Endothelial cell of hepatic sinusoid (primary cell): Measurements from ENCODE around the gene ATAD3A.

Experiments
- in situ Hi-C: cut with HindIII; loops from 2 replicates; pipeline ENCODE4 v1.10.0; 2017; ENCODE audit warnings: low sequenced_read_pairs

Gene ATAD3A

DNA sequence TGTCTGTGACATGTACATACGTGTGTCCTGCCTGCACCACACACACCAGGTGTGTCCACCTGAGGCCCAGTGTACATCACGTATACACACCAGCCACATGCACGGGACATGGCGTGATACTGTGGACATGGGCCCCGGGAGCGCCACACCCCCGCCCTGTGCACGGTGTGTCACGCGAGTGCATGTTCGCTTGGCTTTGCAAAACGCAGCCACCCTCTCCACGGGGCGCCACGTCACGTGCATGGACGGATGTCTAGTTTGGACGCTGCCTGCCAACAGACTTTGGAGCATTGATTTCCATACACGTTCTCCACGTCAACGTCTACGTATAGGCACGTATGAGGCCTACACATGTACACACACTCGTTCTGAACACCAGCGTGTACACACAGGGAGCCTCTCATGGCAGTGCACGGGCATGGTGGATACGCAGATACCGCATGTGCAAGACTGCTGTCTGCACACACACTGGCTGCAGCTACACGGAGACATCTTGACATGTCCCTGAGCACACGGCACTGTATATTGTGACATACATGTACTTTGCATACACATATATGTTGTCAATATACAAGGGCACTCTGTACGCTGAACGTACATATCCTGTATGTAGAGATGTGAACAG, 25.8 kb downstream of the ATAD3A start:
- in situ Hi-C loops: no loop called here

DNA sequence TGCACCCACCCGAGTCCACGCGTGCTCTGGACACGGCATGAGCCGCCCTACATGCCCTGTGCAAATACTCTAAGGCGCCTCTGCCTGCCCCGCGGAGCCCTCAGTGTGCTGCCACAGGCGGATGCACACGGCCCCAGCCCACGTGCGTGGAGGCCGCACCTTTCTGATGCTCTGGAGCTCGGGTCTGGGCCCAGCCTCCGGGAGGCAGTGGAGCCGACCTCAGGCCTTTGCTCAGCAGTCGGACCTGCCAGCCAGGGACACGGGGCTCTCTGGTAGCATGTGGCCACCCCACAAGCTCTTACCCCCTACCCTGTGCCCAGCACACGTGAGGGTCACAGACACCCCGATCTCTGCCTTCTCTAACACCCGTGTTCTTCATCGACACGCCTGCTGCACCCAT, 26.4 kb downstream of the ATAD3A start:
- in situ Hi-C loops: no loop called here

DNA sequence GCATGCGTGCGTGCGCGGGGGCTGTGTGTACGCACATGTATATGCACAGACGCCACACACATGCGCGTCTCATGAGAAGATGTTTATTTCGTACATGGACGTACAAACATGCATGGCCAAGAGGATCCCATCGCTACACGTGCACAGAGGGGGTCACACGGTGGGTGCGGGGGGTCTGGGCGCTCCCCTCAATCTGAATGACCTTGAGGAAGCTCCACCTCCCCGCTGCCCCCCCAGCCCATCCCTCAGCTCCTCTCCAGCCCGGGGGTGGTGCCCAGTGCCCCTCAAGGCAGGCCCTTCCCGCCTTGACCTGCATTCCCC, 27.0 kb downstream of the ATAD3A start:
- in situ Hi-C loops: no loop called here

DNA sequence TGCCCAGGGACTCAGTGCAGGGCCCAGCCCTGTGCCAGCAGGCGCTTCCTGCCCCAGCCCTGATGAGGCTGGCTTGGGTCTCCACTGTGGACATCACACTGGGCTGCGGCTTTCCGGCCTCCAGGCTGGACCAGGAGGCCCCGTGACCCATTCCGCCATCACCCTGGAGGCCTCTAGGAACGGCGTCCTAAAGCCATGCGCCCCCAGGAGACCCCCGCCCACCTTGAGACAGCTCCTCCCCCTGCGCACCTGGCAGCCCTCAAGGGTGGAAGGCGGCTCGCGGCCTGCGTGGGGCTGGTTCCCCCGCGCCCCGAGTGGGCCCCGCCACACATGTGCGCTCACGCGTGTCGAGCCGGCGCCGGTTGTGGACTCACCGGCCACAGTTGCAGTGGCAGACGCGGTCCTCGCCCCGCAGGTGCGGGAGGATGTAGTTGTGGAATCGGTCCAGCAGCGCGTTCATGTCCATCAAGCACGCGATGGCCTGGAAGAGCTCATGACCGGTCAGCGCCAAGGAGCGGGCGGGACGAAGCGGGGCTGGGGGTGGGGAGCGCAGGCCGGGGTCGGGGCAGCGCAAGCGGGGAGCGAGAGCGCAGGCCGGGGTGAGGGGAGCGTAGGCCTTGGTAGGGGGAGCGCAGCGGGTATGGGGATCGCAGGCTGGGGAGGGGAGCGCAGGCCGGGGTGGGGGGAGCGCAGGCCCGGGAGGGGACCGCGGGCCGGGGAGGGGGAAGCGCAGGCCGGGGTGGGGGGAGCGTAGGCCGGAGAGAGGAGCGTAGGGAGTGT, 27.5 kb downstream of the ATAD3A start:
- in situ Hi-C loops: no loop called here

DNA sequence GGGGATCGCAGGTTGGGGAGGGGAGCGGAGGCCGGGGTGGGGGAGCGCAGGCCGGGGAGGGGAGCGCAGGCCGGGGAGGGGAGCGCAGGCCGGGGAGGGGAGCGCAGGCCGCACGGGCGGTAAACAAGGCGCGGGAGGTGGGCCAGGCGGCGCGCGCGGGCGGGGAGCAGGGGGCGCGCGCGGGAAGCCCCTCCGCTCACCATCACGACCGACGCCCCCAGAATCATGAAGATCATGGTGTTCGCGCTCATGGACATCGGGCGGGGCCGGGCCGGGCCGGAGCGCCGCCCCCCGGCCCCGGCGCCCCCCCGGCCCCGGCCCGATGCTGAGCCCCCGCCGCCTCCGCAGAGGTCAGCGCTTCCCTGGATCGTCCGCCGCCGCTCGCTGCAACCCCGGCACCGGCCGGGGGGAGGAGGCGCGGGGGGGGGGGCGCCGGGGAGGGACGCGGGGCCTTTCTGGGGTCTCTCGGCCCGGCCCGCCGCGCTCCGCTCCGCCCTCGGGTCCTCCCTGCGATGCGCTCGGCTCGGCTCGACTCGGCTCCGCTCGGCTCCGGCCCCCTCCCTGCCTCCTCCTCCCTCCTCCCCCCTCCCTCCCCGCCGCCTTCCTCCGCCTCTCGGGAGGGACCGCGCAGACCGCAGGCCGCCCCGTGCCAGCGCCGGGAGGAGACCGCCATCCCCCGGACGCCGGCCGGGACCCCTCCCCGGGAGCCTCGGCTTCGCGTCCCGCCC, 28.3 kb downstream of the ATAD3A start, which contains the start of gene TMEM240:
Gene TMEM240, minus strand, starts transcription at position 535 of the 728 bp plus-strand sequence. Its CDS starts 278 bp downstream, at position 257.
- in situ Hi-C loops: no loop called here

DNA sequence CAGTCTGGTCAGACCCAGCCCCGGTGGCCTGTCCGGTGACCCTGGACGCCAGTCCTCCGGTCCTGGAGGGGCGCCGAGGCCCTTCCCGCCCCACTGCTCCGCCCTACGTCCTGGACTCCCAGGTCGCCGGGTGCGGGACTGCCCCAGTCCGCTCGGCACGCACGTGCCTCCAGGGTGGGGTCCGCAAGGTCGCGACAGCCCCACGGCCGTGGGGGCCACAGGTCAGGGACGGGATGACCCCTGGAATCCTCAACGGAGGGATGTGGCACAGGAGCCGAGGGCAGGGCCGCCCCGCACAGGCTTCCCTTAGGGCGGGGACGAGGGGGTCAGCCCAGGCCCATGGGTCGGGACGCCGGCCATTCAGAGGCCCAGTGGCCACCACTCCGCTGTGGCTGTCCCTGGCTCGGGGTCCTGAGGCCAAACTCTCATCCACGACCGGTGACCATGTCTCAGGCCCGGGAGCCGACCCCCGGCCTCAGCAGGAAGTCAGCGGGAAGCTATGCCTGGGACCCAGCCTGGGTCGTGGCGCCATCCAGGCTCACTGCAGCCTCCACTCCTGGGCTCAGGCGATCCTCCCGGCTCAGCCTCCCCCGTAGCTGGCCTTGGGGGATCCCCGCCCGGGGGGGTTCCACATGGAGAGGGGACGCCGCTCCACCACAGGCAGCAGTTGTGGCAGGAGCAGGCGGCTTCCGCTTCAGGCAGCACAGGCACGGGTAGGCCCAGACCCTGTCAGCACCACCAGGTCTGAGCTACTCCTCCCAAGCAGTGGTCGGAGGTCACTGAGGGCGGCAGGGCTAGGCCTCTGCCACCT, 29.1 kb downstream of the ATAD3A start:
- in situ Hi-C loops: no loop called here

DNA sequence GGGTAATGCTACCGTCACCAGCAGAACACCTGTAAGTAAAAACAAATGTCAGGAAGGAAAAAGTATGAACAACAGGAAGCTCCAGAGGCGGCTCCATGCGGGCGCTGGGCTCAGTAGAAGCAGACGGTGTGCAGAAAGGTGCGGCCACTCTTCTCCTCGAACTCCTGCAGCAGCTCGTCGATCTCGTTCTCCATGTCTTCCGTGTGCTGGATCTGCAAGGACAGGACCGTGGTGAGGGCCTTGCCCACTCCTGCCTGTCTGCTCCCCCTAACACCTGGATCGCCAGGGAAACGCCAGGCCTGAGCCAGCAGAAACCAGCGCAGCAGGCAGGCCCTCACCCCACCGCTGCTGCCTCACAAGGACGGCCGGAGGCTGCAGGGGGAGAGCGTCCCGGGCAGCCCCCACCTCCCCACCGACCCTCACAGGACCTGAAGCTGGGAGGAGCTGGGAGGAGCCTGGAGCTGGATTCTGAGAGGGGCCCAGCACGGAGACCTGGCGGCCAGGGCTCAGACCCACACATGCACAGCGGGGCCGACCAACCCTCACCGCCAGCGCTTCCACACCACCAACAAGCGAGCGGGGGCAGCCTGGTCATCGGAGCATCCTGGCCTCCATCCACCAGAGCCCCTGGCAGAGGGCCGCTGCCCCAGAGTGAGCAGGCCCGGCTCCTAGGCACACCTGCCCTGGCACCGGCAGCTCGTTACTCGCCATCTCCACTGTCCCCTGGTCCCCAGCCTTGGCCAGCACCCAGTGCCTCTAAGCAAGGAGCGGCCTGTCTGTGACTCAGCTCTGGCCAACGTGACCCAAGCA, 30.2 kb downstream of the ATAD3A start:
- in situ Hi-C loops: no loop called here

DNA sequence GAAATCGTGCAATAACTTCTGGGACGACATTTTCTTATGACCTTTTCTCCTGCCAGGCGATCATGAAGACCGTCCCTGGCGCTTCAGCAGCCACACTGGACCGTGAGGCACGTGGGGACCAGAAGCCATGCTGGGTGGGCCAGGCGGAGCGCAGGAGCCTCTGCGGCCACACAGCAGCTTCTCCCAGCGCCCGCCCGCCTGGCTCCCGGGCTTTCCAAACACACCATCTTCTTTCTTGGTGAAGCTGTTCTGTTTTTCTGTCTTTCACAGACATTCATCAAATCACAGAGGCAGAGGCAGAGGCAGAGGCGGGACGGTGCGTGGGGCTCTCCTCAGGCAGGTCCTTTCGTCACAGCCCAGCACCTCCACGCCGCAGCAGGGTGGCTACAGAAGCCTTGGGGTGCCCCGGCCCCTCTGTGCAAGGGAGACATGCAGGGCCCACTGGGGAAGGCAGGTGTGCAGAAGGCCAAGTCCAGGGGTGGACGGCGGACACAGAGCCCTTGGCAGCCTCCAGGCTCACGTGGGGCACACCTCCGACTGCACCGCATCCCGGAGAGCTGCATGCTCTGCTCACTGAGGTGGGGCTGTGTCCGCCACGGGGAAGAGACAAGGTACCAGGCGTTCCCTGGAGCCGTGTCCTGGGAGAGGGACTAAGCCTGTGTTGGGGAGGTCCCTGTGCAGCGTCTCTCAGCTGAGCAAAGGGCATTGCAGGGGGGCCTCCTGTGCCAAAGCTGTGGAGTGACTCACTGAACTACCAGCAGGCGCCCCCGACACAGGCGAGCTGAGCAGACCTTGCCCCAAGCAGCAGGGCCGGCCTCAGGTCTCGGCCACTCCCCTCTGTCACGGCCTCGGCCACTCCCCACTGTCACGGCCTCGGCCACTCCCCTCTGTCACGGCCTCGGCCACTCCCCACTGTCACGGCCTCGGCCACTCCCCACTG, 31.1 kb downstream of the ATAD3A start:
- in situ Hi-C loops: no loop called here

DNA sequence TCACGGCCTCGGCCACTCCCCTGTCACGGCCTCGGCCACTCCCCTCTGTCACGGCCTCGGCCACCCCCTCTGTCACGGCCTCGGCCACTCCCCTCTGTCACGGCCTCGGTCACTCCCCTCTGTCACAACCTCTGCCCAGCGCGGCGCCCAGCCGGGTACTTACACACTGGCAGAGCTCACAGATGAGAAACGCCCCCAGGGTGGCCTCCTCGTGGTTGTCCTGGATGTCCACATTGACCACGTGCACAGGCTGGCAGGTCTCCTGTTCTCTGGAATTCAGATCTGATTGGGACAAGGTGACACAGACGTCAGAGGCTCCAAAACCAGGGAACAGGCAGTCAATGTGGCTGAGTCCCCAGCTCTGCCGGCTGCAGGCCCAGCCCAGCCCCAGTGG, 31.7 kb downstream of the ATAD3A start:
- in situ Hi-C loops: no loop called here

DNA sequence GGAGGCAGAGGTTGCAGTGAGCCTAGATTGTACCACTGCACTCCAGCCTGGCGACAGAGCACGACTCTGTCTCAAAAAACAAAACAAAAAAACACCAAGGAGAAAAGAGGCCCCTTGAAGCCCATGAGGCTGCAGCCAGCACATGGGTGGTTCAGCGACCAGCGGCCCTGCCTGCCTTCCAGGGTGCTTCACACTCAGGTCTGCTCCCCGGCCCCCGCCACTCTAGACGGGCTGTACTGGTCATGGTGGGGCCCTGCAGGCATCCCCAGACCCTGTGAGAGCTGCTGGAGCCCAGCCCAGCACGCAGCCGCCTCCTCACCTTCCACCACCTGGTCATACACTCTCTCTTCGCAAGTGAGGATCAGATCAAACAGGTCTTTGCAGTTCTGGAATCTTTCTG, 32.6 kb downstream of the ATAD3A start:
- in situ Hi-C loops: no loop called here

DNA sequence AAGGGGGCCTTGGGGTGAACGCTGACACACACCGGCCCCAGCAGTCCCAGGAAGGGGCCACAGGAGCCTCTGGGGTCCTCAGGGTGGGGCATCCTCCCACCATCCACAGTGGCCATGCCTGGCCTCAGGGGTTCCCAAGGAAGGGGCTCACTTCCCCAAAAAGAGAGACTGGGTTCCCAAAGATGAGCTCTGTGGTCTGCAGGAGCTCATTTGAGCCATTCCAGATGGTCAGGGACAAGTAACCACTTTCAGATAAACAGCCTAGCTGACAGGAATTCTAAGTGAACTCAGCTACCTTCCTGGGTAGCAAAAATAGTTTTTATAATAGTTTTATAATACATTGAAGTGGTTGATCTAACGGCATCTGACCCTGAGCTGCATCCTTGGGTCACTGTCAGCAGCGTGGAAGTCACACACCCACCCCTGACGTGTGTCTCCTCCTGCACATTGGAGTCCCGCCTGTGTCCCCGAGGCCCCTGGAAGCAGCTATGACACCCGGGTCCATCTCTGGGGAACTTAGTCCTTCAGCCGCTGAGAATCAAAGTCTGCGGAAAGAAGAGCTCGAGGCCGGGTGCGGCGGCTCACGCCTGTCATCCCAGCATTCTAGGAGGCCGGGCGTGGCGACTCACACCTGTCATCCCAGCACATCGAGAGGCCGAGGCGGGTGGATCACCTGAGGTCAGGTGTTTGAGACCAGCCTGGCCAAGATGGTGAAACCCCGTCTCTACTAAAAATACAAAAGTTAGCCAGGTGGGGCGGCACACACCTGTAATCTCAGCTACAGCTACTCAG, 34.2 kb downstream of the ATAD3A start:
- in situ Hi-C loops: no loop called here

DNA sequence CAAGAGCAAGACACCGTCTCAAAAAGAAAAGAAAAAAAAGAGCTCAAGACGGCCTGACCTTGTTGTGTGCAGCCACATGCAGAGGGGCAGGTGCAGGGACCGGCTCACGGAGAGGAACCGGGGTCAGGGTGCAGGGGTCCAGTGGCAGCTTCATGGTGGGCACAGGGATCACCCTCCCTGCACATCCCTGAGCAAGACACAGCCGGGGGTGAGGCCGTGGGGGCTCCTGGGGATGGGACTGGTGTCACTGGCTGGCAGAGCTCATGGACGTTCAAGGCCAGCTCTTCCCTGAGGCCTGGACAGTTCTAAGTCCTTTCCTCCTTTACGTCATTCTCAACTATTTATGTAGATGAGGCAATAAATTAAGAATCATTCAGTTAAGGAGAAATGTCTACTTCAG, 35.0 kb downstream of the ATAD3A start:
- in situ Hi-C loops: no loop called here

DNA sequence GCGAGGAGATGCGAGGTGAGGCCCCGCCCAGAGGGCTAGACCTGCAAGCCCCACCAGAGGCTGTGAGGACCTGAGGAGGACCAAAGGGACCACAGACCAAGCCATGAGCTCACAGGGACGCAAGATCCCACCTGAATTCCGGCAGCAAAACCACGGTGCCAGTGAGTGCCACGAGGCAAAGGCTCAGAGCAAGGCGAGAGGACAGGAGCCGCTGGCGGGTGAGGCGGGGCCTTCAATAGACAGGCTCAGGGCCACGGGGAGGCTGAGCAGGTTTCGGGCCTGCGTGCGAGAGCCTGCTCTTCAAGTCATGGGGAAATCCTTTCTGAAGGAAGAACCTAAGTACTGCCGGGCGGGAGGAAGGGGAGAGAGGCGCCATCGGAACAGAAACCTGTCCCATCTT, 35.5 kb downstream of the ATAD3A start:
- in situ Hi-C loops: no loop called here

DNA sequence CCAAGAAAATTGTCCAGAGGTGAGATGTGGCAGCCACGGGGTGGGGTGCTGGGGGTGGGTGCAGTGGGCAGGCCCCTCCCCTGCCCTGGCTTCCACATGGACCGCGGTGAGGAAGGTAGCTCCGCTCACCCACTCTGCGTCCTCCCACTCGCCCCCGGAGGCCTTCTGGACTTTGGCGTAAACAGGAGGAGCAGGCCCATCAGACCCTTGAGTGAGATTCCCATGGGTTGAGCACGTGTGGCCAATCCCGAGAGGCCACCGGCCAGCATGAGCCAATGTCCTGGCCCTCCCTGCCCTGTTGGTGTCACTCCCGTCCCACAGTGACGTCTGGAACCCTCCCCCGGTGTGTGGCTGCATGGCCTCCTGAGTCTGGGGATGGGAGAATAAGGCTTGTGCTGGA, 36.6 kb downstream of the ATAD3A start:
- in situ Hi-C loops: no loop called here

DNA sequence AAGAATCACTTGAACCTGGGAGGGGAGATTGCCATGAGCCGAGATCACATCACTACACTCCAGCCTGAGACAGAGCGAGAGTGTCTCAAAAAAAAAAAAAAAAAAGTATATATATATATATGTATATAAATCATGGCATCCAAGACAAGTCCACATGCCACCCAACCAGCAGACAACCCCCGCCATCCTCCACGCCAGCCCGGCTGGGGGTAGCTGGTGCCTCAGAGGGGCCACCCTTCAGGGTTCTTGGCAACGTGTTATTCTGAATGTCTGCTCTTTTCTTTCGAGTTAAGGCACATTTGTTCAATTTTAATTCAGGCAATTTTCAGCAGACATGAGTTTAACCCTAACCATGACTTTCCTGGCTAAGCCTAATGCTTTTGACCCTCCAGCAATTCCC, 38.1 kb downstream of the ATAD3A start:
- in situ Hi-C loops: loop anchor here (10.0 kb wide), 1 partner anchor 175 kb away; the partner anchor contains the start of gene AURKAIP1

DNA sequence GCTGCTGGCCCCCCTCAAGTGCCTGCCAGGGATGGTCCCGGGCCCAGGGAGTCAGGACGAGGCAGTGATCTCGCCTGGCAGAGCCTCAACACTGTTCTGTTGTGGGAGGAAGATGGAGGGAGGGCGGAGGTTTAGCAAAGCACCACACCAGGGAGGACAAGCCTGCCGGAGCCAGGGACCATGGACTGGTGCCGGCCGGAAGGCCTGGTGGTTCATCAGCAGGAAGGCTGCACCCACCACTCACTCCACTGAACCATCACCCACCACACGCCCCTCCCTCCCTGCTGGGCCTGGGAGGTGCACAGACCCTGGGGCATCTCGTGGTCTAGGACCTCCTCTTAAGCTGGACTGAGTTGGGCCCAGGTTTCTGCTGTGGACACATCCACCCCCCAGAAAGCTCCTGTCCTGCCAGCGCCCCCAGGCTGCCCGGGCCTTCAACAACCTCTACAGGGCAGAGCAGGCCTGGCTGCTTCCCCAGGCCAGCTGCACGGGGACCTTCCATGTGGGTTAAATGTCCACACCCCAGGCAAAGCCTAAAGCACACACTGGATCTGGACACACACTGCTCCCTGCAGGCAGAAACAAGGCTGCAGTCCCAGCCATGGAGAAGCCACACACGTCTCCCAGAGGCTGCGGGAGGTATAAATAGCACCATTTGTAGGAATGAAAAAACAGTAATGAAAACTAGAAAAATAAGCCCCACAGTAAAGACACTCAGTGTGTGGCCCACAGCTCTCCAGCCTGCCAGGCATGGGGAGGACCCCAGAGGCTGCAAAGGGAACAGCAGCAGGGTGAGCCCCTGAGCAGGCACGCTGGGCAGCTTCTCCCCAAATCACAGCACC, 38.9 kb downstream of the ATAD3A start:
- in situ Hi-C loops: loop anchor here (10.0 kb wide), 1 partner anchor 176 kb away; the partner anchor contains the start of gene AURKAIP1

DNA sequence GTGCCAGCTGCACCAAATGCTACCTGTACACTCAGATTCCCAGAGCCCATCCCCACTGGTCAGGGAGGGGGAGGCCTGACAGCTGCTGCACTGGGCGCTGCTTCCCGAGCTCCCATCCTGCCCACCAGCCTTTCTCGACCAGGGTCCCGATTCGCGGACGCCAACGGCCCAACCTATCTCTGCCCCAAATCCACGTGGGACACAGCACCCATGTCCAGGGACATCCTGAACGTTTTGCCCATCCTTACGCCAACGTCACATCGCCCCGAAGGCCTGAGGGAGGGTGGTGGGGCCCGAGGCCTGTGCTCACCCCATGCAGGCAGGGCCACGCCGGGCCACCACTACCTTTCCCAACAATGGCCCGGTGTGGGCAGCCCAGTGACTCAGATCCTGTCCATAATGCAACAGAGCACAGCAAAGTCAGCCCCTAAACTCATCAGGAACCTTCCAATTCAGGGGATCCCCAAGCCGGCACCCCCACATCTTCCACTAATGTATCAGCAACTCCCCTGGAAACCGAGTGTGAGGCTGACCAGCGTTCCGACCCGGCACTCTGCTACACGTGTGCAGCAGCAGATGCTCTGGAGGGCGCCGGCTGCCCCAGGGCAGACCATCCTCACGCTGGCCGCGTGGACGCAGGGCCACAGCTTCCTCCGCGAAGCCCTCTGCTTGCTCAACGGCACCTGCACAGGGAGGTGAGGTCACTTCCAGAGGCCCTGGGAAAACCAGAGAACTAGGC, 39.7 kb downstream of the ATAD3A start:
- in situ Hi-C loops: loop anchor here (10.0 kb wide), 1 partner anchor 177 kb away; the partner anchor contains the start of gene AURKAIP1
